CD14-positive monocyte (primary cell): ENCODE data around the gene ZNF2. TPM values are rescaled to one million over a fixed set of nuclear protein-coding genes. Genes with fewer than 3 reads are reported as not detected.
A peak's percentile ranks its signal among the peaks of the same experiment; 100 is the strongest.

Source experiments
- DNase-seq, 3 donors: peaks; one replicate each; pipeline ENCODE4 v3.0.0-alpha.2; 2011 to 2022
- H2AFZ ChIP-seq: 2 replicates; pipeline ENCODE4 v1.6.0; 2012; ENCODE audit warnings: mild to moderate bottlenecking, low read depth, low read length, inconsistent platforms; ENCODE audit not compliant: insufficient read depth, poor library complexity, severe bottlenecking
- H3K27ac ChIP-seq, 2 donors: 1 replicate in 1 of 2; 2 replicates in 1 of 2; pipeline ENCODE4 v1.5.1; 2012 to 2013; ENCODE audit warnings: low read length in 2 of 2, control low read depth in 1 of 2, inconsistent platforms in 1 of 2, low read depth in 1 of 2, mild to moderate bottlenecking in 1 of 2
- H3K27me3 ChIP-seq, 2 donors: one replicate each; pipeline versions ENCODE4 v1.6.0 to v1.6.1; 2011 to 2013; ENCODE audit warnings: low read length in 2 of 2; ENCODE audit not compliant: control insufficient read depth in 2 of 2, insufficient read depth in 2 of 2
- H3K36me3 ChIP-seq, 2 donors: replicated peaks in 1 of 2; 1 replicate in 1 of 2; 2 replicates in 1 of 2; pipeline versions ENCODE4 v1.5.1 to v1.6.1; 2012 to 2013; ENCODE audit warnings: low read length in 2 of 2, control low read depth in 1 of 2, inconsistent platforms in 1 of 2, mild to moderate bottlenecking in 1 of 2; ENCODE audit not compliant: insufficient read depth in 2 of 2, control insufficient read depth in 1 of 2
- H3K4me1 ChIP-seq, 2 donors: 1 replicate in 1 of 2; 2 replicates in 1 of 2; pipeline versions ENCODE4 v1.5.1 to v1.6.1; 2012 to 2013; ENCODE audit warnings: low read length in 2 of 2, control low read depth in 1 of 2, inconsistent platforms in 1 of 2, mild to moderate bottlenecking in 1 of 2, moderate library complexity in 1 of 2; ENCODE audit not compliant: insufficient read depth in 2 of 2, control insufficient read depth in 1 of 2
- H3K4me2 ChIP-seq: replicated peaks from 2 replicates; pipeline ENCODE3; 2012; ENCODE audit warnings: low read length, moderate library complexity, mild to moderate bottlenecking; ENCODE audit not compliant: poor library complexity, severe bottlenecking; ENCODE audit errors: extremely low read depth
- H3K4me3 ChIP-seq, 3 experiments: fragments of 200-600 bp in 1 of 3; sonication (generic) in 1 of 3; replicated peaks in 1 of 3; 1 replicate in 2 of 3; 2 replicates in 1 of 3; pipeline ENCODE4 v1.5.1; 2011 to 2013; ENCODE audit warnings: low read length in 3 of 3, mild to moderate bottlenecking in 3 of 3, control low read depth in 2 of 3, low read depth in 2 of 3, inconsistent platforms in 1 of 3, moderate library complexity in 1 of 3
- H3K79me2 ChIP-seq: 2 replicates; pipeline ENCODE4 v1.6.0; 2012; ENCODE audit warnings: mild to moderate bottlenecking, control low read depth, inconsistent platforms, low read length, moderate library complexity; ENCODE audit not compliant: insufficient read depth
- H3K9ac ChIP-seq: 2 replicates; pipeline ENCODE4 v1.6.0; 2017; ENCODE audit warnings: low read length, mild to moderate bottlenecking; ENCODE audit not compliant: insufficient read depth, poor library complexity, severe bottlenecking
- H3K9me3 ChIP-seq, 2 donors: replicated peaks in 1 of 2; 1 replicate in 1 of 2; 2 replicates in 1 of 2; pipeline versions ENCODE4 v1.5.1 to v1.6.1; 2012 to 2013; ENCODE audit warnings: low read length in 2 of 2, control low read depth in 1 of 2; ENCODE audit not compliant: control insufficient read depth in 1 of 2, insufficient read depth in 1 of 2
- H4K20me1 ChIP-seq: 2 replicates; pipeline ENCODE4 v1.6.0; 2012; ENCODE audit warnings: mild to moderate bottlenecking, low read length, control low read depth, moderate library complexity; ENCODE audit not compliant: insufficient read depth
- H3K27ac Mint-ChIP-seq, 7 donors: one replicate each; pipeline ENCODE4 v1.8.0; 2020; ENCODE audit warnings: mild to moderate bottlenecking in 7 of 7, mixed read lengths in 7 of 7, moderate library complexity in 6 of 7, inconsistent platforms in 2 of 7
- H3K27me3 Mint-ChIP-seq, 3 donors: one replicate each; pipeline ENCODE4 v1.8.0; 2021 to 2022; ENCODE audit warnings: low read depth in 3 of 3, mild to moderate bottlenecking in 3 of 3, mixed read lengths in 3 of 3, moderate library complexity in 3 of 3, inconsistent platforms in 1 of 3
- H3K36me3 Mint-ChIP-seq, 2 donors: one replicate each; pipeline ENCODE4 v1.8.0; 2020; ENCODE audit warnings: mixed read lengths in 2 of 2, inconsistent platforms in 1 of 2, mild to moderate bottlenecking in 1 of 2
- H3K4me1 Mint-ChIP-seq: one replicate; pipeline ENCODE4 v1.8.0; 2020; ENCODE audit warnings: mild to moderate bottlenecking, mixed read lengths
- H3K4me3 Mint-ChIP-seq, 2 donors: one replicate each; pipeline ENCODE4 v1.8.0; 2020; ENCODE audit warnings: mild to moderate bottlenecking in 2 of 2, mixed read lengths in 2 of 2, moderate library complexity in 1 of 2
- H3K9me3 Mint-ChIP-seq, 7 donors: one replicate each; pipeline ENCODE4 v1.8.0; 2020 to 2022; ENCODE audit warnings: mixed read lengths in 7 of 7, mild to moderate bottlenecking in 6 of 7, moderate library complexity in 6 of 7, inconsistent platforms in 2 of 7
- whole genome bisulfite sequencing: methylation state at CpG from one replicate; pipeline ENCODE4 v1.1.5; 2013; ENCODE audit warnings: missing lambda C conversion rate; ENCODE audit not compliant: insufficient coverage; 5-methylcytosine and 5-hydroxymethylcytosine counted together
- intact Hi-C, 2 donors: fragments of 100-400 bp; cut with micrococcal nuclease; formaldehyde crosslinking; loops; one replicate each; pipeline versions ENCODE4 v1.15.0 to v1.15.1; 2023
- polyA plus RNA-seq, 3 donors: library from polyadenylated mRNA; depleted of rRNA in 1 of 3; unstranded in 2 of 3; stranded (reverse) in 1 of 3; fragments of 300-500 nt in 2 of 3; fragments of >200 nt in 1 of 3; fragmentation: Illumina TruSeq in 2 of 3; gene quantifications; 1 replicate in 2 of 3; 2 replicates in 1 of 3; pipeline ENCODE4 v1.2.3, GENCODE V29; 2012 to 2021
- TF ChIP-seq, protein P1 (sequence below): fragments of 200-600 bp; IDR thresholded peaks from one replicate; pipeline ENCODE4 v1.8.0; 2022; ENCODE audit warnings: antibody characterized with exemption, mild to moderate bottlenecking

The ZNF2 gene
- polyA plus RNA-seq, 3 donors = 0.59 to 1.5 (median 0.89) TPM

DNA sequence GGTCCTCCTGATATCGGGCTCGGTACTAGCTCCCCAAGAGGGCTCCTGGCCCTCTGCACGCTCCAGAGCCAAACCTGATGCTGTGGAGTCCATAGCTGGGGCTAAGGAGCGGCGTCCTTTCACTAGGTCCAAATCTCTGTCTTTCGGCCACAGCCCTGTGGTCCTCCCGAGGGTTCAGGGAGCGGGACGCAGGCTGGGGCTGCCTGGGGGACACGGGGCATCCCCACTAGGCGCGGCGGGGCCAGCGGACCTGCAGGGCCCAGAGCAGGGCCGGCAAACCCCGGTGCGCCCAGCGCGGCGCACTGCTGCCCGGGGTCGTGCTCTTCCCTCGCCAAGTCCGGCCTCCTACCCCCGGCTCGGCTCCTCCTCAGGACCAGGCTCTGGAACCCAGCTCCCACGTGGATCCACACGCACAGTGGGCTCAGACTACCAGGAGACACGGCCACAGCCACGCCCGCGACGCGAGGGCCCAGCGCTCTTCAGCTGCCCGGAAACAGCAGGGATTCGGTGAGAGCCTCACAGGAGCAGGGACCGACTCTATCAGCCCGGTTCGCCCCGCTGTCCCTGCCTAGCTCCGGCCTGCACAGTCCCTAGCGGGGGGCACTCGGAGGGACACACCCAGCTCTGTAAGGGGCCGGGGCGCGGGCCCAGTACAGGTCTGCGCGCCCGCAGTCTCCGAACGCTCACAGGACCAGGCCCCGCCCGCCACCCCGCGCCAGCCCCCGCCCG is 6.6 kb upstream of the ZNF2 start:
- peak; percentile 2 to 14 (median 11) for DNase-seq
- H3K4me3 ChIP-seq = peak overlapping the region; percentile 68 to 87 (median 87)
- H3K36me3 ChIP-seq = peaks cover 3 to 32% of the 10 kb centered on the region in 2 donors
- no peaks in the 10 kb centered on the region for H3K27me3 ChIP-seq
- H3K9ac ChIP-seq = peak overlapping the region; percentile 78
- peak overlapping the region in 1 of 2 donors; percentile 49 for H3K27ac ChIP-seq
- Mint-ChIP-seq H3K4me3 (peak overlapping the region; percentile 90 to 92), H3K9me3 (peaks cover 15 to 30% (median 19%) of the 10 kb centered on the region in 7 donors), H3K27ac (peak overlapping the region in 4 of 7 donors; percentile 46 to 66 (median 60)), H3K4me1 (peaks cover 15% of the 10 kb centered on the region), H3K36me3 (peaks cover 23 to 27% of the 10 kb centered on the region in 2 donors), H3K27me3 (peaks cover 1 to 11% (median 4%) of the 10 kb centered on the region in 3 donors)
- peaks cover 16% of the 10 kb centered on the region in 2 donors for H3K4me1 ChIP-seq
- 2% methylated on average over 50 of the region's 58 CpGs for WGBS
- H3K79me2 ChIP-seq = no peaks in the 10 kb centered on the region
- H4K20me1 ChIP-seq = no peaks in the 10 kb centered on the region
- TF ChIP-seq, protein P1, sequence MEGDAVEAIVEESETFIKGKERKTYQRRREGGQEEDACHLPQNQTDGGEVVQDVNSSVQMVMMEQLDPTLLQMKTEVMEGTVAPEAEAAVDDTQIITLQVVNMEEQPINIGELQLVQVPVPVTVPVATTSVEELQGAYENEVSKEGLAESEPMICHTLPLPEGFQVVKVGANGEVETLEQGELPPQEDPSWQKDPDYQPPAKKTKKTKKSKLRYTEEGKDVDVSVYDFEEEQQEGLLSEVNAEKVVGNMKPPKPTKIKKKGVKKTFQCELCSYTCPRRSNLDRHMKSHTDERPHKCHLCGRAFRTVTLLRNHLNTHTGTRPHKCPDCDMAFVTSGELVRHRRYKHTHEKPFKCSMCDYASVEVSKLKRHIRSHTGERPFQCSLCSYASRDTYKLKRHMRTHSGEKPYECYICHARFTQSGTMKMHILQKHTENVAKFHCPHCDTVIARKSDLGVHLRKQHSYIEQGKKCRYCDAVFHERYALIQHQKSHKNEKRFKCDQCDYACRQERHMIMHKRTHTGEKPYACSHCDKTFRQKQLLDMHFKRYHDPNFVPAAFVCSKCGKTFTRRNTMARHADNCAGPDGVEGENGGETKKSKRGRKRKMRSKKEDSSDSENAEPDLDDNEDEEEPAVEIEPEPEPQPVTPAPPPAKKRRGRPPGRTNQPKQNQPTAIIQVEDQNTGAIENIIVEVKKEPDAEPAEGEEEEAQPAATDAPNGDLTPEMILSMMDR = no peak
- intact Hi-C loops = no loop called here
- peak overlapping the region; percentile 92 for H2AFZ ChIP-seq
- peaks cover 29 to 30% of the 10 kb centered on the region in 2 donors for H3K9me3 ChIP-seq
- H3K4me2 ChIP-seq = peak overlapping the region; percentile 97

DNA sequence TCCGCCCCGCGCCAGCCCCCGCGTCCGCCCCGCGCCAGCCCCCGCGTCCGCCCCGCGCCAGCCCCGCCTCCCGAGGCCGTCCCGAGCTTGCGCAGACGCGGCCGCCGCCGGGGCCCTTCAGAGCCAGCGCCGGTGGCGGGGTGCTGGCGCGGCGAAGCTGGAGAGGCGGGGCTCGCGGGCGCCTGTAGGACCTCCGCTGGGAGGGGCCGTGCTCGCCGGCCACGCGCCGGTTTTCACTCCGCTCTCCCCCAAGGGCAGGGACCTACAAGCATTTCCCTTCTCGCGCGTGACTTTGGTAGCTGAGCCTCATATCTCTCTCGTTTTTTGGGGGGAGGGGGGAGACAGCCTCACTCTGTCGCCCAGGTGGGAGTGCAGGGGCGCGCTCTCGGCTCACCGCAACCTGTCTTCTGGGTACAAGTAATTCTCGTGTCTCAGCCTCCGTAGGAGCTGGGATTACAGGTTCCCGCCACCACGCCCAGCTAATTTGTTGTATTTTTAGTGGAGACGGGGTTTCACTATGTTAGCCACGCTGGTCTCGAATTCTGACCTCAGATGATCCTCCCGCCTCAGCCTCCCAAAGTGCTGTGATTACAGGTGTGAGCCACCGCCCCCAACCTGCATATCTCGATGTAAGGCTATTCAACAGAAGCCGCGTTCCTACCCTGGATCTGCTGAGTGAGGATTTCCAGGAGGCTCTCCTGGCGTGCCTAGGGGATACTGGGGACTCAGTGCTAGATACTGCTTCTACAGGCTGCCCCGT is 5.7 kb upstream of the ZNF2 start, which contains the start of gene ZNF514:
Gene ZNF514 (minus strand): TSS at position 159 of the 760 bp plus-strand sequence. CDS start 6,595 bp downstream, outside the sequence.
- H3K27me3 ChIP-seq = no peaks in the 10 kb centered on the region
- H3K36me3 ChIP-seq = peaks cover 3 to 24% of the 10 kb centered on the region in 2 donors
- 11% methylated on average over 53 of the region's 64 CpGs for WGBS
- intact Hi-C loops = no loop called here
- peak; percentile 46 to 58 (median 48) for DNase-seq
- peaks cover 20 to 21% of the 10 kb centered on the region in 2 donors for H3K4me1 ChIP-seq
- Mint-ChIP-seq H3K27ac (peak within 1 kb of the TSS in 6 of 7 donors; percentile 46 to 85 (median 67)), H3K9me3 (peaks cover 14 to 24% (median 18%) of the 10 kb centered on the region in 7 donors), H3K36me3 (peaks cover 15 to 21% of the 10 kb centered on the region in 2 donors), H3K27me3 (peaks cover 1 to 11% (median 4%) of the 10 kb centered on the region in 3 donors), H3K4me3 (peak within 1 kb of the TSS; percentile 90 to 92), H3K4me1 (peaks cover 18% of the 10 kb centered on the region)
- peaks cover 4% of the 10 kb centered on the region for H3K79me2 ChIP-seq
- peak within 1 kb of the TSS; percentile 78 for H3K9ac ChIP-seq
- H3K4me2 ChIP-seq = peak within 1 kb of the TSS; percentile 97
- H4K20me1 ChIP-seq = no peaks in the 10 kb centered on the region
- TF ChIP-seq, protein P1 = no peak
- peak within 1 kb of the TSS in 1 of 2 donors; percentile 49 for H3K27ac ChIP-seq
- peaks cover 21 to 27% of the 10 kb centered on the region in 2 donors for H3K9me3 ChIP-seq
- peak within 1 kb of the TSS; percentile 68 to 87 (median 87) for H3K4me3 ChIP-seq
- peak within 1 kb of the TSS; percentile 92 for H2AFZ ChIP-seq
